Astrocyte (in vitro differentiated cells and primary cell): ENCODE measurements around the gene PALLD. TPM values are rescaled to one million over a fixed set of nuclear protein-coding genes. Genes with fewer than 3 reads are reported as not detected.

Experiments
- DNase-seq: peaks from one replicate; pipeline ENCODE4 v3.0.0-alpha.2; 2010; ENCODE audit warnings: low read depth
- FAIRE-seq: peaks from 2 replicates; lab custom pipeline; 2011; peaks lifted over from hg19 to GRCh38; lab: Jason Lieb, UNC
- H2AFZ ChIP-seq: 2 replicates; pipeline ENCODE4 v1.6.0; 2012; ENCODE audit warnings: low read depth, low read length, inconsistent platforms
- H3K27ac ChIP-seq: 2 replicates; pipeline ENCODE4 v1.5.1; 2011; ENCODE audit warnings: low read depth, low read length, inconsistent platforms
- H3K27me3 ChIP-seq: 2 replicates; pipeline ENCODE4 v1.6.0; 2011; ENCODE audit warnings: low read length, inconsistent platforms; ENCODE audit not compliant: insufficient read depth
- H3K36me3 ChIP-seq: 2 replicates; pipeline ENCODE4 v1.5.1; 2011; ENCODE audit warnings: low read length, inconsistent platforms; ENCODE audit not compliant: insufficient read depth
- H3K4me1 ChIP-seq: 2 replicates; pipeline ENCODE4 v1.5.1; 2011; ENCODE audit warnings: low read length, inconsistent platforms; ENCODE audit not compliant: insufficient read depth
- H3K4me2 ChIP-seq: 2 replicates; pipeline ENCODE4 v1.6.0; 2012; ENCODE audit warnings: low read length, inconsistent platforms
- H3K4me3 ChIP-seq: 2 replicates; pipeline ENCODE4 v1.5.1; 2011; ENCODE audit warnings: low read depth, mild to moderate bottlenecking, low read length, inconsistent platforms; ENCODE audit not compliant: insufficient read depth
- H3K79me2 ChIP-seq: 2 replicates; pipeline ENCODE4 v1.6.0; 2012; ENCODE audit warnings: mild to moderate bottlenecking, low read length, inconsistent platforms; ENCODE audit not compliant: insufficient read depth
- H3K9ac ChIP-seq: 2 replicates; pipeline ENCODE4 v1.6.0; 2012; ENCODE audit warnings: mild to moderate bottlenecking, low read length, inconsistent platforms
- H3K9me3 ChIP-seq: 2 replicates; pipeline ENCODE4 v1.5.1; 2012; ENCODE audit warnings: low read depth, mild to moderate bottlenecking, low read length, inconsistent platforms; ENCODE audit not compliant: insufficient read depth
- H4K20me1 ChIP-seq: 2 replicates; pipeline ENCODE4 v1.6.0; 2012; ENCODE audit warnings: low read length, inconsistent platforms; ENCODE audit not compliant: insufficient read depth
- H3K27ac Mint-ChIP-seq: one replicate; pipeline ENCODE4 v1.8.0; 2021; ENCODE audit warnings: mild to moderate bottlenecking, mixed read lengths; ENCODE audit not compliant: unreplicated experiment
- H3K27me3 Mint-ChIP-seq: one replicate; pipeline ENCODE4 v1.8.0; 2021; ENCODE audit warnings: low read depth, mixed read lengths; ENCODE audit not compliant: unreplicated experiment
- H3K36me3 Mint-ChIP-seq: one replicate; pipeline ENCODE4 v1.8.0; 2021; ENCODE audit warnings: low read depth, mixed read lengths; ENCODE audit not compliant: unreplicated experiment
- H3K4me1 Mint-ChIP-seq: one replicate; pipeline ENCODE4 v1.8.0; 2021; ENCODE audit warnings: low read depth, mixed read lengths; ENCODE audit not compliant: unreplicated experiment
- H3K4me3 Mint-ChIP-seq: one replicate; pipeline ENCODE4 v1.8.0; 2021; ENCODE audit warnings: mild to moderate bottlenecking, moderate library complexity, mixed read lengths; ENCODE audit not compliant: unreplicated experiment
- H3K9me3 Mint-ChIP-seq: one replicate; pipeline ENCODE4 v1.8.0; 2021; ENCODE audit warnings: mild to moderate bottlenecking, mixed read lengths; ENCODE audit not compliant: unreplicated experiment
- EZH2 ChIP-seq: IDR thresholded peaks from 2 replicates; pipeline ENCODE4 v1.6.1; 2012; ENCODE audit warnings: mild to moderate bottlenecking, low read length, inconsistent platforms; ENCODE audit not compliant: insufficient read depth
- total RNA-seq: library from RNA; stranded (reverse); gene quantifications from 2 replicates; pipeline ENCODE4 v1.2.1, GENCODE V29; 2021
- TF ChIP-seq, protein P1 (sequence below): IDR thresholded peaks from 2 replicates; pipeline ENCODE4 v1.5.1; 2011; ENCODE audit warnings: low read depth, mild to moderate bottlenecking, inconsistent platforms, low read length, moderate library complexity; ENCODE audit not compliant: insufficient read depth

The PALLD gene
- total RNA-seq, 1 donor from 2014 or later: 498 TPM

DNA sequence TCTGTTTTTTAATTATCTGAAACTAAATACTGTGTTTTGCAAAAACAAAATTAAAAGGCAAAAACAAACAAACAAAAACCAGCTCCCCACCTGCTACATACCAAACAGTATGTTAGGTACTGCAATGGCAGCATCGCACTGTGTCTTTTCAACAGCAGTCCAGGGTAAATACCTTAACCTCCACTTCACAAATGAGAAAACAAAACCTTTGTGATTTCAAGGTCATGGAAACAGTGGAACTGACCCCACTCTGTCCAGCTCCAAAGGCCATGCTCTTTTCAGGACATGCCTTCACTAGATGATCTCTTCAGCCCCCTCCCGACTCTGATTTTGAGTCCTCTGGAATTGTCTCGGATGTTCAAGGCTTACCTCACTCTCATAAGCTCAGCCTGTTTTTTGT, 329.8 kb downstream of the PALLD start:
- H4K20me1 ChIP-seq: no peaks in the 10 kb centered on the region
- no peaks in the 10 kb centered on the region for H3K9me3 ChIP-seq

DNA sequence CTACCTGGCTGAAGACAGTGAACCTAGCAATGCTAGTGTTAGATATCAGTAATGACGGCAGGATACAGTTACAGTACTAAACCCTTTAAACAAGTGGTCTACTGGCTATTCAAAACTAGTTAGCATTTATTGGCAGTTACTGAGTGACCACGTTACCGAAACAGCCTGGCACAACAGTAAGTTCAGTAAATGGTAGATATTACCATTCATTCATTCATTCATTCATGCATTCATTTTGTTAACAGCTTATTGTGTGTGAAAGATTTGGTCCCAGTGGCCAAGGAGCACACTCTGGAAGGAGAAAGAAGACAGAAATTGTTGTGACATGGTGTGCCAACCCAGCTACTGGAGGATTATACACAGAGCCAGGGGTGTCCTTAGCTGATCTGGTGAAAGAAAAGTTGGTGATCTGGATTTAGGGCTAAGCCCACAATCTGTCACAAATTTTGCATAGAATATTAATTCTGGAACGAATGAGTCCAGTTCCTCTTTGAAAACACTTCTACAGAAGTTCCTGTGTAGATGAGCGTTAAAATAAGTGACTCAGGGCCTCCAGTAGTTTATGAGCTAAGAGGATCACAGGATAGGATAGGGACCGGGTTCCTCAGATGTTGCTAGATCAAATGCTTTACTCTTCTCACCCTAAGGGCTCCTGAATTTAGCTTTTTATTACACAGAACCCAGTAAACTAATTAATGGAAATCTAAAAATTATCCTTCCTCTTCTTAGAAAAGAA, 334.1 kb downstream of the PALLD start:
- peak overlapping the region; percentile 81 for H3K4me3 ChIP-seq
- H3K36me3 Mint-ChIP-seq: peaks cover 21% of the 10 kb centered on the region
- H3K4me3 Mint-ChIP-seq: peak overlapping the region; percentile 96
- H3K27me3 Mint-ChIP-seq: no peaks in the 10 kb centered on the region
- H2AFZ ChIP-seq: no peak overlapping the region
- TF ChIP-seq, protein P1, sequence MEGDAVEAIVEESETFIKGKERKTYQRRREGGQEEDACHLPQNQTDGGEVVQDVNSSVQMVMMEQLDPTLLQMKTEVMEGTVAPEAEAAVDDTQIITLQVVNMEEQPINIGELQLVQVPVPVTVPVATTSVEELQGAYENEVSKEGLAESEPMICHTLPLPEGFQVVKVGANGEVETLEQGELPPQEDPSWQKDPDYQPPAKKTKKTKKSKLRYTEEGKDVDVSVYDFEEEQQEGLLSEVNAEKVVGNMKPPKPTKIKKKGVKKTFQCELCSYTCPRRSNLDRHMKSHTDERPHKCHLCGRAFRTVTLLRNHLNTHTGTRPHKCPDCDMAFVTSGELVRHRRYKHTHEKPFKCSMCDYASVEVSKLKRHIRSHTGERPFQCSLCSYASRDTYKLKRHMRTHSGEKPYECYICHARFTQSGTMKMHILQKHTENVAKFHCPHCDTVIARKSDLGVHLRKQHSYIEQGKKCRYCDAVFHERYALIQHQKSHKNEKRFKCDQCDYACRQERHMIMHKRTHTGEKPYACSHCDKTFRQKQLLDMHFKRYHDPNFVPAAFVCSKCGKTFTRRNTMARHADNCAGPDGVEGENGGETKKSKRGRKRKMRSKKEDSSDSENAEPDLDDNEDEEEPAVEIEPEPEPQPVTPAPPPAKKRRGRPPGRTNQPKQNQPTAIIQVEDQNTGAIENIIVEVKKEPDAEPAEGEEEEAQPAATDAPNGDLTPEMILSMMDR: no peak
- no peak for TF ChIP-seq EZH2
- DNase-seq (no peak), FAIRE-seq (peak; percentile 47)
- peak overlapping the region; percentile 94 for H3K4me2 ChIP-seq
- H3K27me3 ChIP-seq: no peaks in the 10 kb centered on the region
- H4K20me1 ChIP-seq: peaks cover 34% of the 10 kb centered on the region
- H3K4me1 ChIP-seq: peaks cover 31% of the 10 kb centered on the region
- no peaks in the 10 kb centered on the region for H3K9me3 ChIP-seq
- H3K27ac ChIP-seq: peak overlapping the region; percentile 96
- peaks cover 2% of the 10 kb centered on the region for H3K36me3 ChIP-seq
- peaks cover 26% of the 10 kb centered on the region for H3K4me1 Mint-ChIP-seq
- no peaks in the 10 kb centered on the region for H3K9me3 Mint-ChIP-seq
- peaks cover 51% of the 10 kb centered on the region for H3K79me2 ChIP-seq
- H3K27ac Mint-ChIP-seq: peak overlapping the region; percentile 95
- peak overlapping the region; percentile 98 for H3K9ac ChIP-seq

More for the DNA sequence above, 329.8 kb downstream of the PALLD start:
- H3K27me3 ChIP-seq: no peaks in the 10 kb centered on the region
- Mint-ChIP-seq H3K27me3 (no peaks in the 10 kb centered on the region), H3K4me3 (no peak overlapping the region), H3K4me1 (peaks cover 15% of the 10 kb centered on the region), H3K36me3 (peaks cover 23% of the 10 kb centered on the region), H3K9me3 (no peaks in the 10 kb centered on the region), H3K27ac (no peak overlapping the region)
- H2AFZ ChIP-seq: no peak overlapping the region
- H3K79me2 ChIP-seq: peaks cover 12% of the 10 kb centered on the region
- H3K36me3 ChIP-seq: peaks cover 2% of the 10 kb centered on the region
- FAIRE-seq (peak; percentile 26), DNase-seq (no peak)
- H3K9ac ChIP-seq: no peak overlapping the region
- H3K4me1 ChIP-seq: peaks cover 15% of the 10 kb centered on the region
- H3K27ac ChIP-seq: no peak overlapping the region
- H3K4me3 ChIP-seq: no peak overlapping the region
- H3K4me2 ChIP-seq: no peak overlapping the region
- TF ChIP-seq, protein P1: no peak
- no peak for TF ChIP-seq EZH2

DNA sequence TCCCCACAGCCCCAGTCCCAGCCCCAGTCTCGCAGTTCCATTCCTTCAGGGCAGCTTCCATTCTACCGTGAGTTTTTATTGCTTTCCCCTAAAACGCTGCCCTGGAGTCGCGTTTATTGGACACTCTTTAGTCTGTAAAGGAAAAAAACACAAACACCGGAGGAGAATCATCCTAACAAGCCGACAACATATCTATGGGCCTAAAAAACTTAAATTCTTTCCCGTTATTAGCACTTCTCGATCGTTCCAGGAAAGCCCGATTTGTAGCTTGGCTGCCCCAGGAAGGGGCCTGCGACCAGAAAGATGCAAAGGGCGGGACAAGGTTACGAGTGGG, 334.7 kb downstream of the PALLD start:
- no peak for DNase-seq
- Mint-ChIP-seq H3K4me1 (peaks cover 29% of the 10 kb centered on the region), H3K36me3 (peaks cover 21% of the 10 kb centered on the region), H3K4me3 (peak overlapping the region; percentile 96), H3K9me3 (no peaks in the 10 kb centered on the region), H3K27ac (peak overlapping the region; percentile 95), H3K27me3 (no peaks in the 10 kb centered on the region)
- peak overlapping the region; percentile 96 for H3K27ac ChIP-seq
- H3K4me3 ChIP-seq: peak overlapping the region; percentile 81
- peak overlapping the region; percentile 94 for H3K4me2 ChIP-seq
- peak overlapping the region; percentile 98 for H3K9ac ChIP-seq
- peaks cover 54% of the 10 kb centered on the region for H3K79me2 ChIP-seq
- peaks cover 32% of the 10 kb centered on the region for H3K4me1 ChIP-seq
- H3K9me3 ChIP-seq: no peaks in the 10 kb centered on the region
- H4K20me1 ChIP-seq: peaks cover 40% of the 10 kb centered on the region
- peak; percentile 37 for FAIRE-seq
- H3K27me3 ChIP-seq: no peaks in the 10 kb centered on the region
- peak overlapping the region; percentile 62 for H2AFZ ChIP-seq
- H3K36me3 ChIP-seq: peaks cover 3% of the 10 kb centered on the region
- TF ChIP-seq EZH2: no peak
- TF ChIP-seq, protein P1: no peak
